ENCODE results near the gene PRKCSH. TPM values are rescaled to one million over a fixed set of nuclear protein-coding genes. Genes with fewer than 3 reads are reported as not detected.

Gene PRKCSH
- total RNA-seq, 2 donors from 2014 or later = 78.0 to 82.8 TPM

- peaks cover 6 to 7% of the 10 kb centered on the region in 2 donors for H3K27me3 ChIP-seq
- H3K27ac ChIP-seq = peak overlapping the region; percentile 65 to 83
- no peak for DNase-seq (ENCODE audit: low spot score)
- TF ChIP-seq CTCF (IDR thresholded peaks at IDR 0.05) = no peak
- no peaks in the 10 kb centered on the region for H3K36me3 ChIP-seq
- H3K4me3 ChIP-seq = peak overlapping the region; percentile 55
- H3K9me3 ChIP-seq = no peaks in the 10 kb centered on the region
- peaks cover 0 to 46% of the 10 kb centered on the region in 2 donors for H3K4me1 ChIP-seq
Observed at GRCh38 chr19:11418094-11418548, 17.3 kb upstream of the PRKCSH start.

DNA sequence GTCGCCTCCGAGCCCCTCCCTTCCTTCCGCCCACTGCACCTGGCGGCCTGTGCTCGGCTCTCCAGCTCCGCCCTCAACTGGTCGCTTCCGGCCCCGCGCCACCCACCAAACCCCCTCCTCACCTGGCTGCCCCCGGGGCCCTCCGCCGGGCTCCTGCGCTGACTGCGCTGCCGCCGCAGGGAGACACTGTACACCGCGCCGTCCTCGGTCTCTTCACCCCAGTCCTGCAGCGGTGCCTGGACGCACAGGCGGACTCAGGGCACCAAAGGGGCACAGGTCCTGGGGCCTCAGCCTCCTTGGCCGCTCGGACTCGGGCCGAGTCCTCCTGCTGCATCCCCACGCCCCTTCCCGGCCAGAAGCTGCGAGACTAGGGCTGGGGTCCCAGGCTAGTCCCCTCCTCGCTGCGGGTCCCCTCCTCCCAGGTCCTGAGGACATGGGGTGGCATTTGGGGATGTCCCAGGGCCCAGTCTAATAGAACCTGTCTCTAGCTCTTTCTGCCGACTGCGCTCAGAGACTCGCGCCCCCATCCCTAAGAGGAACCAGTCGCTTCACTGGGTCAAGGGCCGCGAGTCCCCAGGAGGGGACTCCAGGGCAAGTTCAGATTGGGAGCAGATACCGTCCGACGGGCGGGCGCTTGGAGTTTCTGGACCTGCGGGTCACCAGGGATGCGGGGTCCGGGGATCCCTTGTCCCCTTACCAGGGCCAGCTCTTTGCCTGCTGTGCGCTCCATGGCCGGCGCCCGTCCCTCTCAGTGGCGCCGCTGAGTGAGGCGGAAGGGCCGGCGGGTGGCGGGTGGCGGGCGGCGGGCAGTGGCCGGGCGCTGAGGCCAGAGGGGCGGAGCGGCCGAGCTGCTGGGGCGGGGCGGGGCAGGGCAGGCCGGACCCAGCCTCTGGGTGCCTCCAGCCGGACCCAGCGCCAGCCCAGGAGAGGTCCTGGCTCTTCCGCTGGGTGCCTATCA lies 16.6 kb upstream of the PRKCSH start, which contains the start of gene RGL3:
TSS of gene RGL3 (minus strand) at position 766 of the 958 bp plus-strand sequence. CDS start at position 730, 36 bp downstream.
- no peaks in the 10 kb centered on the region for H3K9me3 ChIP-seq
- H3K36me3 ChIP-seq = no peaks in the 10 kb centered on the region
- H3K27me3 ChIP-seq = peaks cover 6 to 7% of the 10 kb centered on the region in 2 donors
- peaks cover 0 to 54% of the 10 kb centered on the region in 2 donors for H3K4me1 ChIP-seq
- H3K27ac ChIP-seq = peak within 1 kb of the TSS; percentile 76 to 83
- DNase-seq (ENCODE audit: low spot score) = no peak
- peak within 1 kb of the TSS; percentile 55 for H3K4me3 ChIP-seq
- TF ChIP-seq CTCF (IDR thresholded peaks at IDR 0.05) = no peak

DNA sequence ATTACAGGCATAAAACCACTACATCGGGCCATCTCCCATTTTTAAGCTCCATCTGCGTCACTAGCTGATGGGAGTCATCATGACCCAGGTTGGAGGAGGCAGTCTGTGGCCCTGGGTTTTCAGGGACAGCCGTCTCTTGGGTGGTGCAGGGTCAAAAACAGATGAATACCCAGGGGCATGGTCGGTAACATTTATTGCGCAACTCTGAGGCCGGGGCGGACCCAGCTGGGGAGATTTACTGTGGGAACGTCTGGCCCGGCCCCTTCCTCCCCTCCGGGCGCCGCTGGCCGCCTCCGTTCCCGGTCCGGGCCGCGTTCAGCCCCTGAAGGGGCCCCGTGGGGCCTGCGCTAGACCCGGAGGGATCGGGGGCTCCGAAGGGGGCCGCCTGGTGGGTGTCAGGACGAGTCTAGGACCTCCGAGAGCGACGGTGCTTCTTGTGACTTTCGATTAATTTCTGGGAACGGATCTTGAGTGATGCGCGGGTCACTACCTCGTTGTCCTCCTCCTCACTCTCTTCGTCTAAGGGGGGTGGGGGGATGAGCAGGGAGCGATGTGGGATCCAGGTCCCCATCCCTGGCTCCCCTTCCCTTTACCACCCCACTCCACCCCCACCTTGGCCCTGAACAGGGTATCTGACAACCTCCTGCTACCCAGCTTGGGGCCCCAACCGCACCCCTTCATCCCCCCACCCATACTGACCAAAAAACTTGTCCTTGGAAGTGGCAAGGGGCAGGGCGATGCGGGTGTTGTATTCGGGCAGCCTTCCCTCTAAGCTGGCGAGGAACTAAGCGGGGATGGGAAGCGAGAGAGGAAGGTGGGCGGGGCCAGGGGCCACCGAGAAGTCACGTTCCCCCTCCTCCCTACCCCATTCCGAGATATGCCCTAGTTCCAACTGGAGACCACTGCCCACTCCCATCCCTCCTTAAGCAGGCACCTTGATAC lies 14.7 kb upstream of the PRKCSH start:
- Histone ChIP-seq H3K9me3 (no peaks in the 10 kb centered on the region), H3K27ac (peak overlapping the region; percentile 76 to 83), H3K4me1 (peaks cover 0 to 54% of the 10 kb centered on the region in 2 donors), H3K4me3 (peak overlapping the region; percentile 35 to 49), H3K36me3 (no peaks in the 10 kb centered on the region), H3K27me3 (peaks cover 6 to 7% of the 10 kb centered on the region in 2 donors)
- no peak for TF ChIP-seq CTCF (IDR thresholded peaks at IDR 0.05)
- DNase-seq (ENCODE audit: low spot score) = peak; percentile 91

DNA sequence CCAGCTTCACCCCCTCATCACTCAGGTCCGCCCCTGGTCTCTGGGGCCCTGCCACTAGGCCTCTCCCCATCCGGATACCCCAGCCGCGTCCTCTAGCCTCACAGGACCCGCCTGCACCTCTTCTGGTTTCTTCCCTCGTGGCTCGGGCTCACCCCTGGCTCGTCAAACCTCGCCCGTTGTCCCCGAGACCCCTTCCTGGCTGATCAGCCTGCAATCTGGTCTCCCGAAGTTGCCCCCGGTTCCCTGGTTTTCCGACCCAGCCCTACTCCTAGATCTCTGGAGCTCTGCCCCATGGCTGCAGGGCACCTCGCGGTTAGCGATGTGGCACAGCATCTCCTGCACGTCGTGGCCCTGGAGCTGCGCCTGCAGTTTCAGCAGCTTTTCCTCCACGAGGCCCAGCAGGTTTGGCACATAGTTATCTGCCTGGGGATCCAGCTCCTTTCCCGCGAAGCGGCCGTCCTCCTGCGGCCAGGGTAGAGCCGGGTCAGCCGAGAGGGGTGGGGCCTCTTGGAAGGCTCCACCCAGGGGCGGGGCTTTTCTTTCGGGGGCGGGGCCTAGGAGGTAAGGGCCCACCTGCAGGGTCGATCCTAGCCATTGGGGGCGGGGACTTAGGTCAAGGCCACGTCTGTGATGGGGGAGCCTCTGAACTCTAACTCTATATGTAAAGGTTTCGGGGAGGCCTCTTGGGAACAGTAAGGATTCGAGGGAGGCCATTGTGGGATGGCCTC lies 13.9 kb upstream of the PRKCSH start:
- peak; percentile 68 for DNase-seq (ENCODE audit: low spot score)
- no peaks in the 10 kb centered on the region for H3K36me3 ChIP-seq
- H3K27ac ChIP-seq = peak overlapping the region; percentile 76 to 83
- no peaks in the 10 kb centered on the region for H3K9me3 ChIP-seq
- peak overlapping the region; percentile 35 to 49 for H3K4me3 ChIP-seq
- TF ChIP-seq CTCF (IDR thresholded peaks at IDR 0.05) = no peak
- H3K27me3 ChIP-seq = peaks cover 6 to 7% of the 10 kb centered on the region in 2 donors
- peaks cover 0 to 54% of the 10 kb centered on the region in 2 donors for H3K4me1 ChIP-seq

Data from right atrium auricular region (tissue), 2 donors.